Stimulated activated CD4-positive, alpha-beta T cell treated with anti-CD3 and anti-CD28 coated beads, Interleukin-2, amount 100 ng/mL, for 48 hours (primary cell): Measurements from ENCODE around the gene FOLR2.
A peak's percentile ranks its signal among the peaks of the same experiment; 100 is the strongest.
"Not testable (repeated sequence)": the region's sequence is repeated elsewhere in the genome, so short reads cannot be mapped to it uniquely, and the experiment has no call there.

ENCODE experiments used
- DNase-seq, 2 donors: peaks; one replicate each; pipeline ENCODE4 v3.0.0-alpha.2; 2020

The FOLR2 gene

GRCh38 chr11:72216638-72217037, at the start of gene FOLR2:
TSS of gene FOLR2 (plus strand) at chr11:72216794. CDS start at chr11:72218585, 1,791 bp downstream.
- DNase-seq, result no peak

GRCh38 chr11:72169046-72169555, 47.5 kb upstream of the FOLR2 start:
- not testable (repeated sequence) for DNase-seq

DNA sequence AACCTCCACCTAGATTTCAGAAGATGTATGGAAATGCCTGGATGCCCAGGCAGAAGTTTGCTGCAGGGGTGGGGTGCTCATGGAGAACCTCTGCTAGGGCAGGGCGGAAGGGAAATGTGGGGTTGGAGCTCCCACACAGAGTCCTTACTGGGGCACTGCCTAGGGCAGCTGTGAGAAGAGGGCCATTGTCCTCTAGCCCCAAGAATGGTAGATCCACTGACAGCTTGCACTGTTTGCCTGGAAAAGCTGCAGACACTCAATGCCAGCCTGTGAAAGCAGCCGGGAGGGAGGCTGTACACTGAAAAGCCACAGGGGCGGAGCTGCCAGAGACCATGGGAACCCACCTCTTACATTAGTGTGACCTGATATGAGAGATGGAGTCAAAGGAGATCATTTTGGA, 46.8 kb upstream of the FOLR2 start:
- not testable (repeated sequence) for DNase-seq

- DNase-seq, result not testable (repeated sequence)
Measured at GRCh38 chr11:72172043-72172442, 44.6 kb upstream of the FOLR2 start.

DNA sequence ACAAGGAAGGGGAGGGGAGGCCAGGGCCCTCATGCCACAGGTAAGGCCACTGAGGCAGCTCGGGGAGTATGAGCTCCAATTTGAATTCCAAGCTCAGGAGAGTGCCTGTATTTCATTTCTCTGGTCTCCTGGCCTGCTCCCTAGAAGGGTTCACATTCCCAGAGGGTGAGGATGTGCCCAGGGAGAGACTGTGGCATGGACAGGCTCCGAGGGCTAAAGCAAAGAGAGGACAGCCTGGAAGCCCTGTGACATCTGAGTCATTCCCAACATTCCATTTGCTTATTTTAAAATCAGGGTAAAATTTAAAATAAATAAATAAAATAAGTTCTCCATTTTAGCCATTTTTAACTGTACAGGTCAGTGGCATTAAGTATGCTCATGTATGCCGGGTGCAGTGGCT, 43.3 kb upstream of the FOLR2 start:
- no peak for DNase-seq

GRCh38 chr11:72174302-72175070, 42.1 kb upstream of the FOLR2 start:
- no peak for DNase-seq

GRCh38 chr11:72177656-72178055, 38.9 kb upstream of the FOLR2 start:
- no peak for DNase-seq

DNA sequence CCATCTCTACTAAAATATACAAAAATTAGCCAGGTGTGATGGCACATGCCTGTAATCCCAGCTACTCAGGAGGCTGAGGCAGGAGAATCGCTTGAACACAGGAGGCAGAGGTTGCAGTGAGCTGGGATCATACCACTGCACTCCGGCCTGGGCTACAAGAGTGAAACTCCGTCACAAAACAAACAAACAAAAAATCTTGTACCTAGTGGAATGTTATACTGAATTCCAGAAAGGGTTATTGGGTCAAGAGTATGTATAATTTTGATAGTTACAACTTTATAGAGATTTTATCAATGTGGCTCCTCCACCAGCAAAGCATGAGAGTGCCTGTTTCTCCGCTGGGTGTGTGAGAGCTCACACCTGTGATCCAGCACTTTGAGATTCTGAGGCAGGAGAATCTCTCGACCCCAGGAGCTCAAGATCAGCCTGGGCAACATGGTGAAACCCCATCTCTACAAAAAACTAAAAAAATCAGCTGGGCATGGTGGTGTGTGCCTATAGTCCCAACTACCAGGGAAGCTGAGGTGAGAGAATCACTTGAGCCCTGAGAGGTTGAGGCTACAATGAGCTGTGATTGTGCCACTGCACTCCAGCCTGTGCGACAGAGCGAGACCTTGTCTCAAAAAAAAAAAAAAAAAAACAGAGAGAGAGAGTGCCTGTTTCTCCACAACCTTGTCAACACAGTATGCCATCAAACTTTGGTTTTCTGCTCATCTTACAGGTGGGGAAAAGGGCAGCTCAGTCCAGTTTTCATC, 37.4 kb upstream of the FOLR2 start:
- DNase-seq, result no peak

DNA sequence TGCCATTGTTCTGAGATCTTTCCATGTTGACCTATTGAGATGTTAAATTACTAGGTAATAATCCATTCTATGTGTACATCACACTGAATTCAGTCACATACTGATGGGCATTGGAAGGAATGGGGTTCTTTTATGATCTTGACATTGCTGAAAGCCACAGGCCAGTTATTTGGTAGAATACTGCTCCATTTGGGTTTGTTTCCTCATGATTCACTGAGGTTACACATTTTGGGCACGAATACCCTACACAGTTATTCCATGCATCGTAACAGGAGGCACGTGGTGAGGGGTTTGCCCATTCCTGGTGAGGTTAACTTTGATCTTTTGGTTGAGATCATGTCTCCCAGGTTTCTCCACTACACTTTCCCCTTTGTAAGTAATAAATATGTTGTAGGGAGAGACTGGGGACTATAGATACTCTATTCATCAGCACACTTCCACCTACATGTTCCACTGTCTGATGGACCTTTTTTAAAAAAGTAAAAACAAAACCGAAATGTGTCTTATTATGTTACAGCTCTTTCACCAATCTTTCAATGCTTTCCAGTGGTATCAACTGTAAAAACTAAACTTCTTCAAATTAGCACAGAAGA, 36.7 kb upstream of the FOLR2 start:
- DNase-seq, result peak in 1 of 2 donors; percentile 5

- DNase-seq, result not testable (repeated sequence)
Measured at GRCh38 chr11:72180892-72181552, 35.6 kb upstream of the FOLR2 start.

- not testable (repeated sequence) for DNase-seq
Measured at GRCh38 chr11:72181553-72181958, 35.0 kb upstream of the FOLR2 start.

DNA sequence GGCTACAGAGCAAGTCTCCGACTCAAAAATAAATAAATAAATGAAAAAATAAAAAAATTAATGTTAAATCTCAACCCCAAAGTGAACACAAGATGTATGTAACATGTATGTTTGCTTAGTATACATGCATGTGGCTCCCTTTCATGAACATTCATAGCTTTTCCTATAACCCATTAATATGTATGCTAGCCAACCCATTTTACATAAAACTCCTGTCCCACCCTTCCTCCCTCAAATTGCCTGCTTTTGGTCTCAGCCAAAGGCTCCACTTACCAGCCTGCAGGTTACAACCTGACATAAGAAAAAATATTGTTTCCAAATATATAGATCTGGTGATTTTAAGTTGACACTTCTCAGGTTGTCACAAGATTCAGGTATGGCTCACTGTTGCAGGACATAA, 28.3 kb upstream of the FOLR2 start:
- DNase-seq, result no peak

DNA sequence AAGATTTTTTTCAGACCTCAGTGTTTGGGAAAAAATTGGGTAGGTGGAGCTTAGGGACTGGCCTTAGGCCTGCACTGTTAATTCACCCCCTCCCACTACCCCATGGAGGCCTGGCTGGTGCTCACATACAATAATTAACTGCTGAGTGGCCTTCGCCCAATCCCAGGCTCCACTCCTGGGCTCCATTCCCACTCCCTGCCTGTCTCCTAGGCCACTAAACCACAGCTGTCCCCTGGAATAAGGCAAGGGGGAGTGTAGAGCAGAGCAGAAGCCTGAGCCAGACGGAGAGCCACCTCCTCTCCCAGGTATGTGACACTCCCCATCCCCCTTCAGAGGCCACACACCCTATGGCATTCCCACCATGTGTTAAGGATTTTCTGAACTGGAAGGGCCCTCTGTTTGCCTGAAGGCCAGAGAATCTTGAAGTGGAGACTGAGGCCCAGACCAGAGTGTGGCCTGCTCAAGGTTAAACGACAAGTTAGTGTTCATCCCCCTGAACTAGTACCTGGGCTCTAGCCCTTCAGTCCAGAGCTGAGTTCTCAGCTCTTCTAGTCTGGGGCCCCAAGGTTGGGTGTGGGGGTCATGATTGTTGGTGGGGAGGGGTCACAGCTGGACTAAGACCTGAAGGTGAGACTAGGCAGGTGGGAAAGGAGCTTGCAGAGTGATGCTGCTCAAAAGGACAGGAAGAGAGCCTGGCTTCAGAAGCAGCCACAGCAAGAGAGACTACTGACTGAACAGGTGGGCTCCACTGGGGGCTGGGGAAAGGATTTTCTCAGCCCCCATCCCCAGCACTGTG, 26.9 kb upstream of the FOLR2 start:
- no peak for DNase-seq

- no peak for DNase-seq
Measured at GRCh38 chr11:72190631-72191071, 25.9 kb upstream of the FOLR2 start.

- no peak for DNase-seq
Measured at GRCh38 chr11:72191961-72192381, 24.6 kb upstream of the FOLR2 start, which contains the start of gene FOLR1. TSS of gene FOLR1 (plus strand) at chr11:72192140. CDS start at chr11:72192174, 34 bp downstream.

- no peak for DNase-seq
Measured at GRCh38 chr11:72195518-72196270, 20.9 kb upstream of the FOLR2 start.

DNA sequence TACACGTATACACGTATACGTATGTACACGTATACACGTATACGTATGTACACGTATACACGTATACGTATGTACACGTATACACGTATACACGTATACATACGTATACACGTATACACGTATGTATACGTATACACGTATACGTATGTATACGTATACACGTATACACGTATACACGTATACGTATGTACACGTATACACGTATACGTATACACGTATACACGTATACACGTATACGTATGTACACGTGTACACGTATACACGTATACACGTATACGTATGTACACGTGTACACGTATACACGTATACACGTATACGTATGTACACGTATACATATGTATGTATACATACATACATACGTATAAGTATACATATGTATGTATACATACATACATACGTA, 15.1 kb upstream of the FOLR2 start:
- not testable (repeated sequence) for DNase-seq

DNA sequence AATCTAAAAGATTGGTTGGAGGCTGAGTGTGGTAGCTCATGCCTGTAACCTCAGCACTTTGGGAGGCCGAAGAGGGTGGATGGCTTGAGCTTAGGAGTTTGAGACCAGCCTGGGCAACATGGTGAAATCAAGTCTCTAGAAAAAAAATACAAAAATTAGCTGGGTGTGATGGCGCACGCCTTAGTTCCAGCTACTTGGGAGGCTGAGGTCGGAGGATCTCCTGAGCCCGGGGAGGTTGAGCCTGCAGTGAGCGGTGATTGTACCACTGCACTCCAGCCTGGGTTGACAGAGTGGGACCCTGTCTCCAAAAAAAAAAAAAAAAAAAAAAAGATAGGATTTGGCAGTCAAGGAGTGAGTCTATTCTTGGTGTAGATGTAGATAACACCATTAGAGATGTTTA, 14.0 kb upstream of the FOLR2 start:
- DNase-seq, result no peak

- no peak for DNase-seq
Measured at GRCh38 chr11:72203163-72203562, 13.4 kb upstream of the FOLR2 start.

DNA sequence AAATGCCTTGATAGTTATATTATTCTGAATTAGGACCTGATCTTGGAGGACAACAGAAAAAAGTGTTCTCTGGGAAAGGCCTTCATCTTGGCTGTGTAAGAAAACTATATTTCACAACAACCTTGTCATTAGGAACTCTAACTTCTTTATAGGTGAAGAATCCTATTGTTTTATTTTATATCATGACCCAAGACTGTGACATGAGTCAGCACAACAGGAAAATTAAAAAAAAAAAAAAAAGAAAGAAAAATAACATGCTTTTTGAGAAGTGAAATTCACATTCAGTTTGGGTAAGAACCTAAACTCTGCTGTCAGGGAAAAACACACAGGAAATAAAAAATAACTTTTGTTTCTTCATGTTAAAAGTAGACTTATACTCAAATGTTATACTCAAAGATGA, 11.7 kb upstream of the FOLR2 start:
- DNase-seq, result no peak

DNA sequence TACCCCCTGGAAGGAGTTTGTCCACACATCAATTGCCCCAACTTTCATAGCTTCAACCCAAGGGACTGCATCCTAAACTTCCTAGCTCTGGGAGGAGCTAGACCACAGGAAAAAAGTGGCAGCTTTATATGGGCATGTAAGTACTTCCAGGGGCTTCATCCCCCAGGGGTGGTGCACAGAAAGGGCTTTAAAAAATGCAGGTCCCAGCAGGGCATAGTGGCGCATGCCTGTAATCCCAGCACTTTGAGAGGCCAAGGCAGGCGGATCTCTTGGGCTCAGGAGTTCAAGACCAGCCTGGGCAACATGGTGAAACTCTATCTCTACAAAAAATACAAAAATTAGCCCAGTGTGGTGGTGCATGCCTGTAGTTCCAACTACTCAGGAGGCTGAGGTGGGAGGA, 9.8 kb upstream of the FOLR2 start:
- not testable (repeated sequence) for DNase-seq
